Uterus (tissue), 4 donors: Measurements from ENCODE around the gene PGM1. TPM values are rescaled to one million over a fixed set of nuclear protein-coding genes. Genes with fewer than 3 reads are reported as not detected.
A peak's percentile ranks its signal among the peaks of the same experiment; 100 is the strongest.

ENCODE experiments used
- DNase-seq, 2 donors: peaks; one replicate each; pipeline ENCODE4 v3.0.0-alpha.2; 2019 to 2020
- H3K27ac ChIP-seq, 2 donors: fragments of 200-600 bp; sonication (generic); 1 replicate in 1 of 2; 2 replicates in 1 of 2; pipeline ENCODE4 v1.5.1; 2016 to 2018
- H3K27me3 ChIP-seq, 2 donors: fragments of 200-600 bp; sonication (generic); one replicate each; pipeline ENCODE4 v1.5.1; 2018 to 2019; ENCODE audit warnings: control low read depth in 1 of 2
- H3K36me3 ChIP-seq, 2 donors: fragments of 200-600 bp; sonication (generic); one replicate each; pipeline ENCODE4 v1.5.1; 2019; ENCODE audit warnings: control low read depth in 1 of 2
- H3K4me1 ChIP-seq, 2 donors: fragments of 200-600 bp; sonication (generic); one replicate each; pipeline ENCODE4 v1.5.1; 2018 to 2019; ENCODE audit warnings: control low read depth in 1 of 2
- H3K4me3 ChIP-seq, 2 donors: fragments of 200-600 bp; sonication (generic); 1 replicate in 1 of 2; 2 replicates in 1 of 2; pipeline ENCODE4 v1.5.1; 2018 to 2019; ENCODE audit warnings: mild to moderate bottlenecking in 1 of 2
- H3K9me3 ChIP-seq, 2 donors: fragments of 200-600 bp; sonication (generic); one replicate each; pipeline ENCODE4 v1.5.1; 2019; ENCODE audit warnings: control low read depth in 1 of 2
- CTCF ChIP-seq, 4 experiments: fragments of 200-600 bp in 2 of 4; fragments of 450-650 bp in 2 of 4; sonication (generic) in 2 of 4; IDR thresholded peaks; one replicate each; pipeline ENCODE4 v1.5.1; 2016 to 2019; ENCODE audit warnings: antibody characterized with exemption in 4 of 4, mild to moderate bottlenecking in 2 of 4, moderate library complexity in 1 of 4
- POLR2A ChIP-seq, 2 donors: fragments of 450-650 bp; IDR thresholded peaks; one replicate each; pipeline ENCODE4 v1.6.1; 2016; ENCODE audit warnings: antibody characterized with exemption in 2 of 2, mild to moderate bottlenecking in 1 of 2, moderate library complexity in 1 of 2
- intact Hi-C: fragments of 100-400 bp; cut with DNase I; formaldehyde crosslinking; loops from one replicate; pipeline ENCODE4 v1.15.1; 2023; ENCODE audit warnings: low total_unique reads
- total RNA-seq, 4 donors: library from RNA; depleted of rRNA in 3 of 4; stranded (reverse); fragments of >200 nt in 3 of 4; gene quantifications; one replicate each; pipeline versions ENCODE4 v1.1.0 to v1.2.4, GENCODE V29; 2014 to 2023
- donor health status: DM: yes; HTN: yes; CAD: no.

The PGM1 gene
- 10 to 100 TPM; 17.9 to 75.8 (median 27.8) TPM for total RNA-seq

- H3K36me3 ChIP-seq, result no peaks in the 10 kb centered on the region
- no peaks in the 10 kb centered on the region for H3K4me1 ChIP-seq
- H3K4me3 ChIP-seq, result peak within 1 kb of the TSS; percentile 74
- intact Hi-C loops, result no loop called here
- peak within 1 kb of the TSS; percentile 74 to 81 for H3K27ac ChIP-seq
- peak; percentile 62 to 69 for DNase-seq
- no peaks in the 10 kb centered on the region for H3K27me3 ChIP-seq
- H3K9me3 ChIP-seq, result no peaks in the 10 kb centered on the region
- TF ChIP-seq CTCF (IDR thresholded peaks at IDR 0.05), result no peak
- TF ChIP-seq POLR2A (IDR thresholded peaks at IDR 0.05), result peak in 1 of 2 donors; percentile 17
These were observed at the start of gene PGM1 for GRCh38 chr1:63593303-63593885. PGM1 (plus strand) TSS chr1:63593411; CDS start chr1:63593489, 78 bp downstream.

- no peaks in the 10 kb centered on the region for H3K9me3 ChIP-seq
- no peak for DNase-seq
- no peaks in the 10 kb centered on the region for H3K4me1 ChIP-seq
- TF ChIP-seq POLR2A (IDR thresholded peaks at IDR 0.05) (no peak), CTCF (IDR thresholded peaks at IDR 0.05) (no peak)
- no peak overlapping the region for H3K4me3 ChIP-seq
- no peaks in the 10 kb centered on the region for H3K36me3 ChIP-seq
- H3K27me3 ChIP-seq, result no peaks in the 10 kb centered on the region
- H3K27ac ChIP-seq, result no peak overlapping the region
- intact Hi-C loops, result no loop called here
These were observed 47.4 kb upstream of the PGM1 start for GRCh38 chr1:63545780-63546179.

- no peak overlapping the region for H3K4me3 ChIP-seq
- no peaks in the 10 kb centered on the region for H3K9me3 ChIP-seq
- no peaks in the 10 kb centered on the region for H3K4me1 ChIP-seq
- H3K36me3 ChIP-seq, result no peaks in the 10 kb centered on the region
- H3K27me3 ChIP-seq, result no peaks in the 10 kb centered on the region
- intact Hi-C loops, result no loop called here
- no peak for TF ChIP-seq POLR2A (IDR thresholded peaks at IDR 0.05)
- TF ChIP-seq CTCF (IDR thresholded peaks at IDR 0.05), result no peak
- no peak overlapping the region for H3K27ac ChIP-seq
- DNase-seq, result no peak
These were observed 45.5 kb upstream of the PGM1 start for GRCh38 chr1:63547621-63548294.

- Histone ChIP-seq H3K27ac (no peak overlapping the region), H3K36me3 (no peaks in the 10 kb centered on the region), H3K4me1 (no peaks in the 10 kb centered on the region), H3K27me3 (no peaks in the 10 kb centered on the region), H3K4me3 (no peak overlapping the region), H3K9me3 (no peaks in the 10 kb centered on the region)
- intact Hi-C loops, result no loop called here
- DNase-seq, result no peak
- TF ChIP-seq CTCF (IDR thresholded peaks at IDR 0.05), result no peak
- no peak for TF ChIP-seq POLR2A (IDR thresholded peaks at IDR 0.05)
These were observed 44.9 kb upstream of the PGM1 start for GRCh38 chr1:63548303-63548702.

GRCh38 chr1:63548877-63549276, 44.3 kb upstream of the PGM1 start:
- Histone ChIP-seq H3K27me3 (no peaks in the 10 kb centered on the region), H3K4me1 (no peaks in the 10 kb centered on the region), H3K27ac (no peak overlapping the region), H3K9me3 (no peaks in the 10 kb centered on the region), H3K4me3 (no peak overlapping the region), H3K36me3 (no peaks in the 10 kb centered on the region)
- TF ChIP-seq POLR2A (IDR thresholded peaks at IDR 0.05) (no peak), CTCF (IDR thresholded peaks at IDR 0.05) (no peak)
- intact Hi-C loops, result no loop called here
- DNase-seq, result no peak
